ENCODE results near the gene SEC16A.

Gene SEC16A

GRCh38 chr9:136465500-136466154, 17.2 kb downstream of the SEC16A start:
- no peak for DNase-seq (ENCODE audit: low read depth)

GRCh38 chr9:136464241-136464640, 18.6 kb downstream of the SEC16A start:
- no peak for DNase-seq (ENCODE audit: low read depth)

GRCh38 chr9:136463578-136463977, 19.3 kb downstream of the SEC16A start:
- DNase-seq (ENCODE audit: low read depth): no peak

- DNase-seq (ENCODE audit: low read depth): no peak
These were observed 20.2 kb downstream of the SEC16A start for GRCh38 chr9:136462664-136463063.

- no peak for DNase-seq (ENCODE audit: low read depth)
These were observed 22.0 kb downstream of the SEC16A start for GRCh38 chr9:136460772-136461325.

GRCh38 chr9:136459425-136459824, 23.4 kb downstream of the SEC16A start:
- DNase-seq (ENCODE audit: low read depth): no peak

DNA sequence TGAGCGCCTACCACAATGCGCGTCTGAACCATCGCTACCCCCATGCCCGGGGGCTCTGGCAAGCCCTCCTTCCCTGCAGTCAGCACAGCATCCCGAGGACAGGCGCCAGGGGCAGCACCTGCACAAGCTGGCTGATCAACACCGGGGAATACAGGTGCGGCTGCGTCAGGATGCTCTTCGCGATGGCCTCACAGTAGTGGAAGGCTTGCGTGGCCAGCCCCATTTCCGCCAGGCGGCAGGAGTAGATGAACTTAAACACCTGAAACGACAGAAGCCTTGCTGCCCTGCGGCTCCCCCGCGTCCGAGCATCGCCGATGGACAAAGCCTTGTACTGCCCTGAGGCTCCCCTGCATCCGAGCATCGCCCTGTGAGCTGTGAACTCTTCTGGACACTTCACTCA, 25.5 kb downstream of the SEC16A start:
- no peak for DNase-seq (ENCODE audit: low read depth)

DNA sequence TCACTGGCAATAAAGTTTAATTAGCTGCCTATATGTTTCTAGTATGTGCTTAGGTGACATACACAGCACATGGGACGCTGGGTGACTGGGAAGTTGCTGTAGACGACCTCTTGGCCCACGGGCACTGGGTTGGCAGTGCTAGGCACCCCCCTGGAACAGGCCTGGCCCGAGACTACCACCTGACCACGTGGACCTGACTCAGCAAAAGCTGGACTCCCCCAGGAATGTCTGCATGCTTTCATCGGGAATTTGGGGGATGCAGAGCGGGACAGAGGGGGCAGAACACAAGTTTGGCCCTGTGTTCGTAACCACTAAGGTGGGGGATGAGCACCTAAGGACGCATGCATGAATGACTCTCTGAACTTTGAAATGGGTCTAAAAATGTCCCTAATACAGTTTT, 26.6 kb downstream of the SEC16A start:
- DNase-seq (ENCODE audit: low read depth): no peak

DNA sequence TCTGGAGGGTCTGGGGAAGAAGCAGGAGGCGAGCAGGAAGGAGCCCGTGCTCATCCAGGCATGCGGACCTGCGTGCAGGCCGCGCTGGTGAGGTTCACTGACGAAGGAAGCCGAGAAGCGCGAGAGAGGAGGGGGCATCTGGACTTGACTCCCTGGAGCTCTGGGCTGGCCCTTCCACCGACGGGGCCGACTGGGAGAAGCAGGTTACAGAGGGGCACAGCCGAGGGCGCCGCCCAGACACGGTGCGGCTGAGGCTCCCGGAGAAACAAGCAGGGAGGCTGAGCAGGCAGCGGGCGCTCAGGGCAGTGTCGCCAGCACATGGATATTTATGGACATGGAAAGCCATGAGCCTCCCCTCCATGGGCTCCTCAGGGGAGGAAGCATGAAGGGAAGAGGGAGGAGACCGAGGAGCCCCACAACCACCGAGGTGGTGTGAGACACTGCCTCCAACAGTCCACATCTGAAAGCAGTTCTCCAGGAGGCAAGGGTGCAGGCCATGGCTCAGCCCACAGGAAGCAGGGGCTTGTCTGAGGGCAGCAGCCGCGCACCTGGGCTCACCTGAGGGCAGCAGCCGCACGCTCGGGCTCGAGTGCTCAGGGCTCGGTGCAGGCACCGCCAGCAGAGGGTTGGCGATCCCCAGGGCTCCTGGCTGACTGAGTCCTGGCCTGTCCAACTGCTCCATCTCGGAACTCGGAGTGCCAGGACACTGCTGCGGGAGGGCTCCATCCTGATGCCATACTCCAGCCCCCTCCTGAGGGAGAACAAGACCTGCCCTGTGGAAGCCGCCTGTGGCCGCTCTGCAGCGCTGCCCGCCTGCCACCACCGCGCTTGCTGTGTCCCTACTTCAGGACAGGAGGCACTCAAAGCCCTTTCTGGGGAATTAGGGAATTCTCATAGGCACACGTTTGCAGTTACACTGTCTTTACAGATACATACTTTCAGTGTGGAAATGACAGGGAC, 27.5 kb downstream of the SEC16A start:
- no peak for DNase-seq (ENCODE audit: low read depth)

GRCh38 chr9:136454026-136454796, 28.6 kb downstream of the SEC16A start:
- no peak for DNase-seq (ENCODE audit: low read depth)

GRCh38 chr9:136453326-136453725, 29.5 kb downstream of the SEC16A start:
- no peak for DNase-seq (ENCODE audit: low read depth)

GRCh38 chr9:136451221-136451877, 31.5 kb downstream of the SEC16A start:
- no peak for DNase-seq (ENCODE audit: low read depth)

DNA sequence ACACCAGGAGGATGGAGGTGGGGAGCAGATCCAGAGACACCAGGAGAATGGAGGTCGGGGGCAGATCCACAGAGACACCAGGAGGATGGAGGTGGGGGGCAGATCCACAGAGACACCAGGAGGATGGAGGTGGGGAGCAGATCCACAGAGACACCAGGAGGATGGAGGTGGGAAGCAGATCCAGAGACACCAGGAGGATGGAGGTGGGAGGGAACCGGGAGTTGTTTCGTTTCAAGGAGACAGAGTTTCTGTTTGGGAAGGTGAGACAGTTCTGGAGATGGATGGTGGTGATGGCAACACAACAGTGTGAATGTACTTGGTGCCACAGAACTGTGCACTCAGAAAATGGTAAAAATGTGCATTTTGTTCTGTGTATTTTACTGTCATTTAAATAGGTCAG, 34.2 kb downstream of the SEC16A start:
- DNase-seq (ENCODE audit: low read depth): no peak

DNA sequence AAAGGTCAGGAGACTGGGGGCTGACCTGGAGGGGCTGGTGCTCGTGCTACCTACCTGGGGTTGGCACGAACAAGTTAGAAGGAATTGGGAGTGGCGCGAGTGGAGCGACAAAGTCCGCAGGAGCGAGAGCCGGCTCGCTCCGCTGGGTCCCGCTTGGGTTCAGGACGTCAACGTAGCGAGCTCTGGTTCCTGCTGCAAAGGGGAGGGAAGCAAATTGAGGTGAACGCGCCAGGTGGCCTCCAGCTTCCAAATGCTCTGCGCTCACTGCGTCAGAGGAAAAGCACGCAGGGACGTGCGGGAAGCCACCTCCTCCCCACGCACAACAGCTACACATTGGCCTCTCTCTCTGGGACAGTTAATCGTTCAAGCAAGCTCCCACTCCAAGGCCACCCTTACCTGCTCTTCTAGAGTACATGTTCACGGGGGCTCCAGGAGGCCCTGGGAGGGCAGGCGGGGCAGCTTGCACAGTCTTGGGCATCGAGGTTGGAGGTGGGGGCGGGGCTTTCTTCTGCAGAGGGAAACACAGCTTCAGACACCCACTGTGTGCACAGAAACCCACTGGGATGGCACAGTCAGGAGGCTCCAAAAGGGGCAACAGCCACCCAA, 35.6 kb downstream of the SEC16A start:
- no peak for DNase-seq (ENCODE audit: low read depth)

DNA sequence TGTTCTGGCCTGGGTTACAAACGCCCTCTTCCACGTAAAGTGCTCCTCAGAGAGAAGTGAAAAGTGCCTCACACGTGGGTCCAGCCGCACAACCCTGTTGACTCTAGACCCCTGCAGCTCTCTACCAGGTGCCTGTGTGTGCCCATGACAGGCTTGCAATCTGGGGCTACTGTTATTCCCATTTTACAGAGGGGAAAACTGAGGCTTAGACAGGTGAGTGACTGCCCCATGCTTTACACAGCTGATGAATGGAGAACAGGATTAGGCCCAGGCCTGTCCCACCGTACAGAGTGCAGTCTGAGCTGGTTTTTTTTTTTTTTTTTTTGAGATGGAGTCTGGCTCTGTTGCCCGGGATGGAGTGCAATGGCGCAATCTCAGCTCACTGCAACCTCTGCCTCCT, 37.0 kb downstream of the SEC16A start:
- DNase-seq (ENCODE audit: low read depth): no peak

DNA sequence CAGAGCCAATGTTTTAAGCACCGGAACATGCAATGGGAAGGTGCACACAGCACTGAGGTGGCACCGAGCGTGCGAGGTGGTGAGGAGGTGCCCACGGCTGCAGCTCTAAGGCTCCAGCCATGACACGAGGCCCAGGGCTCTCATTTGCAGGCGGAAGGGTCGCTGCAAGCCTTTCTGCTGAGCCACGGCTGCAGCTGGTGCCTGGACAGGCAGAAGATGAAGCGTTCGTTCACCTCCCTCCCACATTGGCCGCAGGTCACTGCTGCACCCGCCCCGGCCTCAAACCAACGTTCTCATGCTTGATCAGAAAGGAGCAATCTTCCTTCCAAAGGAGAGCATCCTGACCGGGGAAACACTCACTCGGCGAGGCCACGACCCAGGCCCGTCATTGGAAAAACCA, 38.7 kb downstream of the SEC16A start:
- no peak for DNase-seq (ENCODE audit: low read depth)

DNA sequence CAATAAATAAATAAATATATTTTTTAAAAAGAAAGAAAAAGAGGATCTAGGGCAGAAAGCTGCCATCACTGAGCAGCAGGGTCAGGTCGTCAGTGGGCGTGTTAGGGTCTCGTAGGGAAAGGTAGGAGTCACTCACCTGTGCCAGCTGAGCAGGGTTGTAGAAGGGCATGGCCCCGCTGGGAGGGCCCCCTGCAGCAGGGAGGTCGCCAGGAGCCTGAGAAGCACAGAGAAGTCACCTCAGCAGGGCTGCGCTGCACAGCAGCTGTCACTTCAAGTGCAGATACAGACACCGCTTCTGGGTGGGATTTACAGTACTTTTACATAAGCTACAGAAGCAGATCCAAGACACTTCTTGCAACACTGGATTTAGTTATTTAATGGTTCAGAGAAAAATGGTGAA, 39.2 kb downstream of the SEC16A start:
- no peak for DNase-seq (ENCODE audit: low read depth)

- DNase-seq (ENCODE audit: low read depth): no peak
These were observed 39.8 kb downstream of the SEC16A start for GRCh38 chr9:136443087-136443486.

DNA sequence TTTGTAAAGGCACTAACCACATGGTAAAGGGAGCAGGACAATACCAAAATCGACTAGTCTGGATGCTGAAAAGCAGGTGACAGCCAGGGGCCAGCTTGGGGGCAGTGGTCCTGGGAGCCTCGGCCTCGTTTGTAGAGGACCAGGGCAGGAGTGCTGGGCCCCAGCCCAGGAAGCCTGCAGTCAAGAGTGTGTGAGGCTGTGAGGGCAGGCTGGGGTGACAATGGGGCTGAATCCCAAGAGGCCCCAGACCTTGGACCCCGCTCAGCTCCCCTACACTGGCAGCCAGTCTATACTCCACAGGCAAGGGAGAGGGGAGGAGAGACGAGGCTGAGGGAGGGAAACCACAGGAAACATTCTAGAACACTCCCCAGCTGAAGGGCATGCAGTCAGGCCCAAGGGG, 40.6 kb downstream of the SEC16A start:
- DNase-seq (ENCODE audit: low read depth): no peak

DNA sequence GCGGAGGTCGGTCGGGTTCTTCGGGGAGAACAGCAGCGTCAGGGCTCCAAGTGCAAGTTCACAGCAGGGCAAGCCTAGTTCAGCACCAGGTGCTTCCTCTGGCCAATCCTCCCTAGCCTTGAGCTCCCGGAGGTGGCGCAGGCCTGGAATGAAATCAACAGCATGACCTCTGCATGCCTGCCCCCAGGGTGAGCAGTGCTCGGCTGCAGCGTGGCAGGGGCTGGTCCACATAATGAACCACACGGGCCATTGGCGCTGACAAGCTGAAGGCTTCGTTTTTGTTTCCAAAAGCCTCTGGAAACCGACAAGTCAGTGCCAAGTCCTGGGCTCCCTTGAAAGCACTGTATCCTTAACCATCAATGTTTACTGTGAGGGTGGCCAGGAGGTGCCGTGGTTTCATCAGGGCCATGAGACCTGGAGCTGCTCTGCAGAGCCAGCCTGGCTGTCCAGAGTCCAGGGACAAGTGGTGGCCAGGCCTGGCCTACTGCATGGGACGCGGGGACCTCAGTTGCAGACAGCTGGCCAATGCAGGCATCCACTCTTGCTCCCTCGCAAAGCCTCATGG, 41.1 kb downstream of the SEC16A start:
- no peak for DNase-seq (ENCODE audit: low read depth)

DNA sequence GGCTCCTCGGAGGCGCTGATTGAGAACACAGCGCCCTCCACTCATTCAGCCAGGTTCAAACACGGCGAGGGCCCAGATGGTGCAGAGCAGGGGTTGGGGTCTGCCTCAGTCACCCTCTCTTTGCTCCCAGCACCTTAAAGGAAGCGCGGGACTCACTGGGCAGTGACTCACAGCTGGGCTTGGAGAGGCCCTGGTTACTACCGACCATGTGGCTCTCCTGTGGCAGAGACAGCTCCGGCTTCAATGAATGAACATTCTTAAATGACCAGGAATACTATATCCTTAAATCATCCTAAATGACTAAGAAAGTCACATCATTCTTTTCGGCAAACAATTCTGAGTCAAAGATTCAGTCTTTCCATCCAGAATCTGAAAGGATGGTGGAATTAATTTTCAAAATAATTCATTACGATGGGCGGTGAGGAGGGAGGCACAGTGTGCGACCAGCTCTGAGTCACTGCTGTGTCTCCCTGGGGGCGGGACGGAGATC, 41.6 kb downstream of the SEC16A start:
- no peak for DNase-seq (ENCODE audit: low read depth)

Measured in activated gamma-delta T cell treated with anti-CD3 and anti-CD28 coated beads, Interleukin-2, amount 50 U/mL, for 16 hours (primary cell).